Measurements from ENCODE around the gene SYT5. TPM values are rescaled to one million over a fixed set of nuclear protein-coding genes. Genes with fewer than 3 reads are reported as not detected.
A peak's percentile ranks its signal among the peaks of the same experiment; 100 is the strongest.

The SYT5 gene
- total and polyA plus RNA-seq, 9 of the 15 experiments (the other 6 are each of a cell fraction or from before 2014, with no cell fraction given), result 1.3 to 20.9 (median 8.8) TPM

DNA sequence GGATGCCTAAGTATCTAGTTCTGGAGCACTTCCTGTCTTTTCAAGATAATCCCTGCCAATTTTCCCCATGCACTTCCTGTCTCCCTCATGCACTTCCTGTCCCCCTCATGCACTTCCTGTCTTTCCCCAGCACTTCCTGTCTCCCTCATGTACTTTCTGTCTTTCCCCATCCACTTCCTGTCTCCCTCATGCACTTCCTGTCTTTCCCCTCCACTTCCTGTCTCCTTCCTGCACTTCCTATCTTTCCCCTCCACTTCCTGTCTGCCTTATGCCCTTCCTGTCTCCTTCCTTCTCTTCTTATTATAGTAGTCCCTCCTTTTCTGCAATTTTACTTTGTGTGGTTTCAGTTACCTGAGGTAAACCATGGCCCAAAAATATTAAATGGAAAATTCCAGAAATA is 28.1 kb downstream of the SYT5 start (continued):
- TF ChIP-seq, protein P1, sequence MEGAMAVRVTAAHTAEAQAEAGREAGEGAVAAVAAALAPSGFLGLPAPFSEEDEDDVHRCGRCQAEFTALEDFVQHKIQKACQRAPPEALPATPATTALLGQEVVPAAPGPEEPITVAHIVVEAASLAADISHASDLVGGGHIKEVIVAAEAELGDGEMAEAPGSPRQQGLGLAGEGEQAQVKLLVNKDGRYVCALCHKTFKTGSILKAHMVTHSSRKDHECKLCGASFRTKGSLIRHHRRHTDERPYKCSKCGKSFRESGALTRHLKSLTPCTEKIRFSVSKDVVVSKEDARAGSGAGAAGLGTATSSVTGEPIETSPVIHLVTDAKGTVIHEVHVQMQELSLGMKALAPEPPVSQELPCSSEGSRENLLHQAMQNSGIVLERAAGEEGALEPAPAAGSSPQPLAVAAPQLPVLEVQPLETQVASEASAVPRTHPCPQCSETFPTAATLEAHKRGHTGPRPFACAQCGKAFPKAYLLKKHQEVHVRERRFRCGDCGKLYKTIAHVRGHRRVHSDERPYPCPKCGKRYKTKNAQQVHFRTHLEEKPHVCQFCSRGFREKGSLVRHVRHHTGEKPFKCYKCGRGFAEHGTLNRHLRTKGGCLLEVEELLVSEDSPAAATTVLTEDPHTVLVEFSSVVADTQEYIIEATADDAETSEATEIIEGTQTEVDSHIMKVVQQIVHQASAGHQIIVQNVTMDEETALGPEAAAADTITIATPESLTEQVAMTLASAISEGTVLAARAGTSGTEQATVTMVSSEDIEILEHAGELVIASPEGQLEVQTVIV (CRISPR knock-in tag; IDR thresholded peaks at IDR 0.05; ENCODE audit: borderline replicate concordance), result no peak
- TF ChIP-seq ZEB2 (IDR thresholded peaks at IDR 0.05) (peak; percentile 59; the same call in 1 of the 2 replicates), POLR2H (tag; IDR thresholded peaks at IDR 0.05; ENCODE audit: low read depth) (no peak), ELF2 (CRISPR knock-in tag; IDR thresholded peaks at IDR 0.05) (peak; percentile 61), NR3C1 (CRISPR knock-in tag; IDR thresholded peaks at IDR 0.05) (no peak), ZNF174 (CRISPR knock-in tag; IDR thresholded peaks at IDR 0.05) (no peak), MYBL2 (IDR thresholded peaks at IDR 0.05; ENCODE audit: low read depth) (no peak), MYBL2 (CRISPR knock-in tag; IDR thresholded peaks at IDR 0.05; ENCODE audit: borderline replicate concordance) (no peak), RHOXF2B (CRISPR knock-in tag; conservative IDR thresholded peaks at IDR 0.05) (no peak), MTA1 (IDR thresholded peaks at IDR 0.05; ENCODE audit: borderline replicate concordance) (peak; percentile 78; the same call in 1 of the 2 replicates), RUNX1 (IDR thresholded peaks at IDR 0.05; ENCODE audit: low read depth) (no peak), RFX7 (CRISPR knock-in tag; IDR thresholded peaks at IDR 0.05) (no peak), NBN (IDR thresholded peaks at IDR 0.05; ENCODE audit: low read depth) (0 out of 2 replicates have a peak, but pooled peaks have one; percentile 40), BRCA1 (IDR thresholded peaks at IDR 0.05) (no peak), BRCA1 (CRISPR knock-in tag; IDR thresholded peaks at IDR 0.05) (no peak)
- TF ChIP-seq, protein P2, sequence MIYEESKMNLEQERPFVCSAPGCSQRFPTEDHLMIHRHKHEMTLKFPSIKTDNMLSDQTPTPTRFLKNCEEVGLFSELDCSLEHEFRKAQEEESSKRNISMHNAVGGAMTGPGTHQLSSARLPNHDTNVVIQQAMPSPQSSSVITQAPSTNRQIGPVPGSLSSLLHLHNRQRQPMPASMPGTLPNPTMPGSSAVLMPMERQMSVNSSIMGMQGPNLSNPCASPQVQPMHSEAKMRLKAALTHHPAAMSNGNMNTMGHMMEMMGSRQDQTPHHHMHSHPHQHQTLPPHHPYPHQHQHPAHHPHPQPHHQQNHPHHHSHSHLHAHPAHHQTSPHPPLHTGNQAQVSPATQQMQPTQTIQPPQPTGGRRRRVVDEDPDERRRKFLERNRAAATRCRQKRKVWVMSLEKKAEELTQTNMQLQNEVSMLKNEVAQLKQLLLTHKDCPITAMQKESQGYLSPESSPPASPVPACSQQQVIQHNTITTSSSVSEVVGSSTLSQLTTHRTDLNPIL (CRISPR knock-in tag; IDR thresholded peaks at IDR 0.05), result no peak
- TF ChIP-seq, protein P3, sequence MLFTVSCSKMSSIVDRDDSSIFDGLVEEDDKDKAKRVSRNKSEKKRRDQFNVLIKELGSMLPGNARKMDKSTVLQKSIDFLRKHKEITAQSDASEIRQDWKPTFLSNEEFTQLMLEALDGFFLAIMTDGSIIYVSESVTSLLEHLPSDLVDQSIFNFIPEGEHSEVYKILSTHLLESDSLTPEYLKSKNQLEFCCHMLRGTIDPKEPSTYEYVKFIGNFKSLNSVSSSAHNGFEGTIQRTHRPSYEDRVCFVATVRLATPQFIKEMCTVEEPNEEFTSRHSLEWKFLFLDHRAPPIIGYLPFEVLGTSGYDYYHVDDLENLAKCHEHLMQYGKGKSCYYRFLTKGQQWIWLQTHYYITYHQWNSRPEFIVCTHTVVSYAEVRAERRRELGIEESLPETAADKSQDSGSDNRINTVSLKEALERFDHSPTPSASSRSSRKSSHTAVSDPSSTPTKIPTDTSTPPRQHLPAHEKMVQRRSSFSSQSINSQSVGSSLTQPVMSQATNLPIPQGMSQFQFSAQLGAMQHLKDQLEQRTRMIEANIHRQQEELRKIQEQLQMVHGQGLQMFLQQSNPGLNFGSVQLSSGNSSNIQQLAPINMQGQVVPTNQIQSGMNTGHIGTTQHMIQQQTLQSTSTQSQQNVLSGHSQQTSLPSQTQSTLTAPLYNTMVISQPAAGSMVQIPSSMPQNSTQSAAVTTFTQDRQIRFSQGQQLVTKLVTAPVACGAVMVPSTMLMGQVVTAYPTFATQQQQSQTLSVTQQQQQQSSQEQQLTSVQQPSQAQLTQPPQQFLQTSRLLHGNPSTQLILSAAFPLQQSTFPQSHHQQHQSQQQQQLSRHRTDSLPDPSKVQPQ (CRISPR knock-in tag; IDR thresholded peaks at IDR 0.05; ENCODE audit: borderline replicate concordance), result no peak
- TF ChIP-seq, protein P4, sequence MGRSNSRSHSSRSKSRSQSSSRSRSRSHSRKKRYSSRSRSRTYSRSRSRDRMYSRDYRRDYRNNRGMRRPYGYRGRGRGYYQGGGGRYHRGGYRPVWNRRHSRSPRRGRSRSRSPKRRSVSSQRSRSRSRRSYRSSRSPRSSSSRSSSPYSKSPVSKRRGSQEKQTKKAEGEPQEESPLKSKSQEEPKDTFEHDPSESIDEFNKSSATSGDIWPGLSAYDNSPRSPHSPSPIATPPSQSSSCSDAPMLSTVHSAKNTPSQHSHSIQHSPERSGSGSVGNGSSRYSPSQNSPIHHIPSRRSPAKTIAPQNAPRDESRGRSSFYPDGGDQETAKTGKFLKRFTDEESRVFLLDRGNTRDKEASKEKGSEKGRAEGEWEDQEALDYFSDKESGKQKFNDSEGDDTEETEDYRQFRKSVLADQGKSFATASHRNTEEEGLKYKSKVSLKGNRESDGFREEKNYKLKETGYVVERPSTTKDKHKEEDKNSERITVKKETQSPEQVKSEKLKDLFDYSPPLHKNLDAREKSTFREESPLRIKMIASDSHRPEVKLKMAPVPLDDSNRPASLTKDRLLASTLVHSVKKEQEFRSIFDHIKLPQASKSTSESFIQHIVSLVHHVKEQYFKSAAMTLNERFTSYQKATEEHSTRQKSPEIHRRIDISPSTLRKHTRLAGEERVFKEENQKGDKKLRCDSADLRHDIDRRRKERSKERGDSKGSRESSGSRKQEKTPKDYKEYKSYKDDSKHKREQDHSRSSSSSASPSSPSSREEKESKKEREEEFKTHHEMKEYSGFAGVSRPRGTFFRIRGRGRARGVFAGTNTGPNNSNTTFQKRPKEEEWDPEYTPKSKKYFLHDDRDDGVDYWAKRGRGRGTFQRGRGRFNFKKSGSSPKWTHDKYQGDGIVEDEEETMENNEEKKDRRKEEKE (IDR thresholded peaks at IDR 0.05; ENCODE audit: borderline replicate concordance in 1 of 2, control insufficient read depth in 1 of 2, low read depth in 2 of 2, low read length in 1 of 2), result no peak
- TF ChIP-seq, protein P5, sequence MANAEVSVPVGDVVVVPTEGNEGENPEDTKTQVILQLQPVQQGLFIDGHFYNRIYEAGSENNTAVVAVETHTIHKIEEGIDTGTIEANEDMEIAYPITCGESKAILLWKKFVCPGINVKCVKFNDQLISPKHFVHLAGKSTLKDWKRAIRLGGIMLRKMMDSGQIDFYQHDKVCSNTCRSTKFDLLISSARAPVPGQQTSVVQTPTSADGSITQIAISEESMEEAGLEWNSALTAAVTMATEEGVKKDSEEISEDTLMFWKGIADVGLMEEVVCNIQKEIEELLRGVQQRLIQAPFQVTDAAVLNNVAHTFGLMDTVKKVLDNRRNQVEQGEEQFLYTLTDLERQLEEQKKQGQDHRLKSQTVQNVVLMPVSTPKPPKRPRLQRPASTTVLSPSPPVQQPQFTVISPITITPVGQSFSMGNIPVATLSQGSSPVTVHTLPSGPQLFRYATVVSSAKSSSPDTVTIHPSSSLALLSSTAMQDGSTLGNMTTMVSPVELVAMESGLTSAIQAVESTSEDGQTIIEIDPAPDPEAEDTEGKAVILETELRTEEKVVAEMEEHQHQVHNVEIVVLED (CRISPR knock-in tag; IDR thresholded peaks at IDR 0.05), result no peak
